Activated T-cell treated with anti-CD3 and anti-CD28 coated beads, Interleukin-2, amount 50 U/mL, for 24 hours (primary cell): ENCODE results near the gene NEDD9.

Source experiments
- DNase-seq: peaks from one replicate; pipeline ENCODE4 v3.0.0-alpha.2; 2020
- H3K27ac Mint-ChIP-seq: 2 replicates; pipeline ENCODE4 v1.8.0; 2020; ENCODE audit warnings: mild to moderate bottlenecking, mixed read lengths
- H3K27me3 Mint-ChIP-seq: 2 replicates; pipeline ENCODE4 v1.8.0; 2020; ENCODE audit warnings: mixed read lengths
- H3K36me3 Mint-ChIP-seq: 2 replicates; pipeline ENCODE4 v1.8.0; 2020; ENCODE audit warnings: low read depth, mixed read lengths
- H3K4me1 Mint-ChIP-seq: 2 replicates; pipeline ENCODE4 v1.8.0; 2020; ENCODE audit warnings: low read depth, mixed read lengths
- H3K4me3 Mint-ChIP-seq: 2 replicates; pipeline ENCODE4 v1.8.0; 2020; ENCODE audit warnings: mild to moderate bottlenecking, moderate library complexity, mixed read lengths
- H3K9me3 Mint-ChIP-seq: 2 replicates; pipeline ENCODE4 v1.8.0; 2020; ENCODE audit warnings: mixed read lengths

The NEDD9 gene

GRCh38 chr6:11232193-11232769 lies at the start of gene NEDD9:
Gene NEDD9, minus strand, starts transcription at chr6:11232668. Its CDS starts 153 bp downstream, at chr6:11232515.
- peak; percentile 92 for DNase-seq
- no peaks in the 10 kb centered on the region for H3K27me3 Mint-ChIP-seq
- peaks cover 14% of the 10 kb centered on the region for H3K36me3 Mint-ChIP-seq
- H3K4me3 Mint-ChIP-seq: peak within 1 kb of the TSS; percentile 86
- H3K4me1 Mint-ChIP-seq: peaks cover 72% of the 10 kb centered on the region
- H3K9me3 Mint-ChIP-seq: no peaks in the 10 kb centered on the region
- H3K27ac Mint-ChIP-seq: peak within 1 kb of the TSS; percentile 98

- H3K4me1 Mint-ChIP-seq: peaks cover 34% of the 10 kb centered on the region
- DNase-seq: no peak
- no peaks in the 10 kb centered on the region for H3K9me3 Mint-ChIP-seq
- no peaks in the 10 kb centered on the region for H3K27me3 Mint-ChIP-seq
- no peak overlapping the region for H3K27ac Mint-ChIP-seq
- H3K36me3 Mint-ChIP-seq: peaks cover 19% of the 10 kb centered on the region
- no peak overlapping the region for H3K4me3 Mint-ChIP-seq
These were observed 49.8 kb upstream of the NEDD9 start for GRCh38 chr6:11282245-11282644.

GRCh38 chr6:11280394-11280793 lies 47.9 kb upstream of the NEDD9 start:
- peak overlapping the region; percentile 34 for H3K27ac Mint-ChIP-seq
- H3K4me1 Mint-ChIP-seq: peaks cover 47% of the 10 kb centered on the region
- no peak overlapping the region for H3K4me3 Mint-ChIP-seq
- no peak for DNase-seq
- H3K36me3 Mint-ChIP-seq: peaks cover 12% of the 10 kb centered on the region
- H3K9me3 Mint-ChIP-seq: no peaks in the 10 kb centered on the region
- no peaks in the 10 kb centered on the region for H3K27me3 Mint-ChIP-seq

GRCh38 chr6:11279284-11279689 lies 46.8 kb upstream of the NEDD9 start:
- H3K4me1 Mint-ChIP-seq: peaks cover 53% of the 10 kb centered on the region
- no peaks in the 10 kb centered on the region for H3K27me3 Mint-ChIP-seq
- H3K36me3 Mint-ChIP-seq: peaks cover 15% of the 10 kb centered on the region
- no peaks in the 10 kb centered on the region for H3K9me3 Mint-ChIP-seq
- no peak overlapping the region for H3K4me3 Mint-ChIP-seq
- no peak overlapping the region for H3K27ac Mint-ChIP-seq
- DNase-seq: no peak

GRCh38 chr6:11278207-11278559 lies 45.7 kb upstream of the NEDD9 start:
- no peak for DNase-seq
- peaks cover 23% of the 10 kb centered on the region for H3K36me3 Mint-ChIP-seq
- H3K27ac Mint-ChIP-seq: peak overlapping the region; percentile 95
- H3K27me3 Mint-ChIP-seq: no peaks in the 10 kb centered on the region
- H3K4me1 Mint-ChIP-seq: peaks cover 53% of the 10 kb centered on the region
- H3K9me3 Mint-ChIP-seq: no peaks in the 10 kb centered on the region
- peak overlapping the region; percentile 59 for H3K4me3 Mint-ChIP-seq

GRCh38 chr6:11277275-11278206 lies 45.1 kb upstream of the NEDD9 start:
- peak; percentile 49 for DNase-seq
- H3K36me3 Mint-ChIP-seq: peaks cover 30% of the 10 kb centered on the region
- H3K27ac Mint-ChIP-seq: peak overlapping the region; percentile 95
- no peaks in the 10 kb centered on the region for H3K9me3 Mint-ChIP-seq
- peak overlapping the region; percentile 59 for H3K4me3 Mint-ChIP-seq
- H3K27me3 Mint-ChIP-seq: no peaks in the 10 kb centered on the region
- peaks cover 53% of the 10 kb centered on the region for H3K4me1 Mint-ChIP-seq

- Mint-ChIP-seq H3K27ac (peak overlapping the region; percentile 95), H3K4me1 (peaks cover 54% of the 10 kb centered on the region)
These were observed 44.4 kb upstream of the NEDD9 start for GRCh38 chr6:11276911-11277274.

GRCh38 chr6:11276228-11276627 lies 43.8 kb upstream of the NEDD9 start:
- Mint-ChIP-seq H3K4me1 (peaks cover 56% of the 10 kb centered on the region), H3K36me3 (peaks cover 39% of the 10 kb centered on the region)
- DNase-seq: no peak

More at GRCh38 chr6:11276911-11277274, 44.4 kb upstream of the NEDD9 start:
- no peak for DNase-seq
- H3K36me3 Mint-ChIP-seq: peaks cover 36% of the 10 kb centered on the region
- H3K27me3 Mint-ChIP-seq: no peaks in the 10 kb centered on the region
- H3K4me3 Mint-ChIP-seq: no peak overlapping the region
- H3K9me3 Mint-ChIP-seq: no peaks in the 10 kb centered on the region

GRCh38 chr6:11275598-11275997 lies 43.1 kb upstream of the NEDD9 start:
- H3K27me3 Mint-ChIP-seq: no peaks in the 10 kb centered on the region
- peak overlapping the region; percentile 23 for H3K4me3 Mint-ChIP-seq
- H3K9me3 Mint-ChIP-seq: no peaks in the 10 kb centered on the region
- peaks cover 38% of the 10 kb centered on the region for H3K36me3 Mint-ChIP-seq
- peak overlapping the region; percentile 79 for H3K27ac Mint-ChIP-seq
- no peak for DNase-seq
- peaks cover 56% of the 10 kb centered on the region for H3K4me1 Mint-ChIP-seq

More at GRCh38 chr6:11276228-11276627, 43.8 kb upstream of the NEDD9 start:
- Mint-ChIP-seq H3K9me3 (no peaks in the 10 kb centered on the region), H3K4me3 (no peak overlapping the region), H3K27me3 (no peaks in the 10 kb centered on the region), H3K27ac (peak overlapping the region; percentile 79)

- H3K9me3 Mint-ChIP-seq: no peaks in the 10 kb centered on the region
- no peak for DNase-seq
- no peaks in the 10 kb centered on the region for H3K27me3 Mint-ChIP-seq
- no peak overlapping the region for H3K4me3 Mint-ChIP-seq
- no peak overlapping the region for H3K27ac Mint-ChIP-seq
- H3K36me3 Mint-ChIP-seq: peaks cover 29% of the 10 kb centered on the region
- H3K4me1 Mint-ChIP-seq: peaks cover 44% of the 10 kb centered on the region
These were observed 41.1 kb upstream of the NEDD9 start for GRCh38 chr6:11273406-11274065.

GRCh38 chr6:11272491-11273192 lies 40.2 kb upstream of the NEDD9 start:
- Mint-ChIP-seq H3K27ac (no peak overlapping the region), H3K4me1 (peaks cover 35% of the 10 kb centered on the region), H3K4me3 (no peak overlapping the region), H3K36me3 (peaks cover 29% of the 10 kb centered on the region), H3K27me3 (no peaks in the 10 kb centered on the region), H3K9me3 (no peaks in the 10 kb centered on the region)
- DNase-seq: no peak

GRCh38 chr6:11271228-11272020 lies 39.0 kb upstream of the NEDD9 start:
- H3K27ac Mint-ChIP-seq: no peak overlapping the region
- no peak for DNase-seq
- peaks cover 23% of the 10 kb centered on the region for H3K4me1 Mint-ChIP-seq
- H3K27me3 Mint-ChIP-seq: no peaks in the 10 kb centered on the region
- no peak overlapping the region for H3K4me3 Mint-ChIP-seq
- H3K36me3 Mint-ChIP-seq: peaks cover 29% of the 10 kb centered on the region
- no peaks in the 10 kb centered on the region for H3K9me3 Mint-ChIP-seq

GRCh38 chr6:11270030-11271027 lies 37.9 kb upstream of the NEDD9 start:
- no peak for DNase-seq
- H3K27me3 Mint-ChIP-seq: no peaks in the 10 kb centered on the region
- H3K27ac Mint-ChIP-seq: no peak overlapping the region
- H3K9me3 Mint-ChIP-seq: no peaks in the 10 kb centered on the region
- peaks cover 32% of the 10 kb centered on the region for H3K36me3 Mint-ChIP-seq
- H3K4me3 Mint-ChIP-seq: no peak overlapping the region
- H3K4me1 Mint-ChIP-seq: peaks cover 12% of the 10 kb centered on the region
